ENCODE data around the gene SCYGR3. TPM values are rescaled to one million over a fixed set of nuclear protein-coding genes. Genes with fewer than 3 reads are reported as not detected.

Gene SCYGR3
- total and polyA plus RNA-seq, 2 of the 8 experiments (the other 6 are each of a cell fraction or from before 2014, with no cell fraction given), result not detected

DNA sequence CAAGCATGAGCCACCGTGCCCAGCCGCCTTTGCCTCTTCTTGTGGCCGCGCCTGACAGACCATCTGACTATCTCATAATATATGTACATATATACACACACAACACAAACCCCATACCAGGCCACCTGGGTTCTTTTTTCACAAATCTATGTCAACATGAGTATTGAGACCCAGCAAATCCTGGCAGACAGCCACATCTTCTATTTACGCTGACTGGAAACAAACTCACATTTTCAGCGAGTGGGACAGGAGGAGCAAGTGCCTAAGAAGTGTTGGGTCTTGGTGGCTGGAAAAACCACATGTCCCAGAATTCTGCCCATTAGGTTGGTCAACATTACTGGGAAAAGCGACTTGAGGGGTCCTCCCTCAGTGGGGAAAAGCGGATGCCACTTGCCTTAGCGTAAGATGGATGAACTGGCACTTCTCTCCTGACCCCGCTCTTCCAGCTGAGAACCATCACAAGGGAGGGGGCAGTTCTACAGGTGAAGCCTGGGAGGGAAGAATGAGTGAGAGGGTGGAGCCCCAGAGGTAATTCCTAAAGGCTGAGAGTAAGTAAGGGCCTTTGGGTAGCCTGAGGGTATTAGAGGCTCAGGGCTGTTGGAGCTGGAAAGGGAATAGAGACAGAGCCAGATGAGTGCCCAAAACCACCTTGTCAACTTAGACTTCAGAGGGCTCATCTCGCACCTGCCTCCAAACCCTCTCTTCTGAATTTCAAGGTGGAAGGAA is 1.9 kb downstream of the SCYGR3 start:
- WGBS, 2 experiments (ENCODE audit: extremely low coverage in 1 of 2, insufficient coverage in 1 of 2, insufficient read length in 1 of 2, insufficient replicate concordance in 2 of 2, low coverage in 1 of 2, low lambda C conversion rate in 2 of 2, missing lambda C conversion rate in 1 of 2), result 84% methylated on average over 11 of the region's 11 CpGs; no CpG with 5 or more reads in 1 of the 2 experiments
- DNase-seq (ENCODE audit: low read depth in 1 of 2, low spot score in 2 of 2) (no peak), FAIRE-seq (no peak)
- ChIA-PET CTCF (ENCODE audit: partially characterized antibody) (interaction anchor here (0.9 to 1.8 kb wide), 5 partner anchors 11 to 153 kb away, joined by 3 to 8 read pairs (median 4); no protein-coding TSS in a partner anchor), POLR2A (ENCODE audit: partially characterized antibody) (no interaction called here)
- Histone ChIP-seq H2BK5ac (ENCODE audit: low read depth, low read length) (no peak overlapping the region), H4K5ac (ENCODE audit: insufficient read length, low read depth, low read length) (no peak overlapping the region), H3K79me1 (ENCODE audit: low read depth, low read length) (no peaks in the 10 kb centered on the region), H3K4ac (replicated peaks; ENCODE audit: insufficient read length, low read depth, low read length) (no peak overlapping the region), H2BK15ac (ENCODE audit: low read length) (no peak overlapping the region), H3K79me2 (ENCODE audit: control insufficient read depth in 1 of 2, insufficient read depth in 2 of 2, low read length in 2 of 2) (no peaks in the 10 kb centered on the region), H2BK20ac (ENCODE audit: low read length) (no peak overlapping the region), H2BK120ac (replicated peaks; ENCODE audit: low read depth, low read length) (no peak overlapping the region), H2BK12ac (ENCODE audit: low read depth, low read length) (no peak overlapping the region), H4K91ac (replicated peaks; ENCODE audit: insufficient read length, low read length) (no peak overlapping the region), H3K23me2 (ENCODE audit: low read depth, low read length) (0 out of 2 replicates have a peak, but pooled peaks cover 3% of the 10 kb centered on the region), H3K27ac (ENCODE audit: low read depth, low read length) (no peak overlapping the region), H4K8ac (ENCODE audit: extremely low read depth, insufficient read depth, low read length) (no peak overlapping the region), H3K14ac (ENCODE audit: insufficient read length) (no peak overlapping the region), H2AFZ (ENCODE audit: low read length) (no peak overlapping the region), H3K23ac (ENCODE audit: insufficient read length) (no peak overlapping the region), H3K27me3 (replicated peaks in 1 of 4; ENCODE audit: control insufficient read depth in 3 of 4, extremely low read depth in 1 of 4, insufficient read depth in 3 of 4, low read length in 3 of 4) (no peaks in the 10 kb centered on the region), H3K9ac (replicated peaks in 1 of 4; ENCODE audit: extremely low read depth in 1 of 4, low read depth in 3 of 4, low read length in 3 of 4) (no peak overlapping the region), H3K36me3 (ENCODE audit: control insufficient read depth in 2 of 4, insufficient read depth in 4 of 4, low read length in 3 of 4) (no peaks in the 10 kb centered on the region), H3K4me1 (replicated peaks in 1 of 4; ENCODE audit: control insufficient read depth in 3 of 4, insufficient read depth in 4 of 4, low read length in 3 of 4) (peaks cover 0 to 5% (median 1%) of the 10 kb centered on the region in 4 experiments; a peak in 1 of 7 replicates), H3K9me3 (ENCODE audit: insufficient read depth in 2 of 2, low read depth in 1 of 2, low read length in 1 of 2) (no peaks in the 10 kb centered on the region), H3K4me2 (ENCODE audit: insufficient read depth in 1 of 2, low read depth in 2 of 2, low read length in 2 of 2) (no peak overlapping the region), H2AK5ac (ENCODE audit: low read depth, low read length) (no peak overlapping the region), H4K20me1 (replicated peaks in 1 of 2; ENCODE audit: control insufficient read depth in 1 of 2, insufficient read depth in 2 of 2, low read length in 2 of 2) (no peaks in the 10 kb centered on the region), H3K4me3 (ENCODE audit: extremely low read depth in 1 of 4, insufficient read depth in 2 of 4, low read depth in 3 of 4, low read length in 4 of 4) (no peak overlapping the region), H3K56ac (replicated peaks; ENCODE audit: insufficient read length, low read depth, low read length) (no peak overlapping the region), H3K18ac (ENCODE audit: extremely low read depth, low read length) (no peak overlapping the region)
- TF ChIP-seq CBX8 (IDR thresholded peaks at IDR 0.05; ENCODE audit: borderline replicate concordance, low read depth, low read length), result no peak
